HCT116 (cell line): Measurements from ENCODE around the gene WWOX. TPM values are rescaled to one million over a fixed set of nuclear protein-coding genes. Genes with fewer than 3 reads are reported as not detected.

ENCODE experiments used
- ATAC-seq: fragments of 200-7000 bp; cut with Tn5 transposase; 2 replicates; pipeline ENCODE4 v1.9.1; 2020; ENCODE audit warnings: mild to moderate bottlenecking, moderate library complexity
- BruUV-seq: library from RNA; stranded (reverse); fragments of 400-500 nt; replicated peaks from 2 replicates; lab custom pipeline; 2021; lab: Mats Ljungman, UMichigan
- CTCF ChIA-PET: fragments of 300-600 bp; sonication (Branson Sonifier 250); formaldehyde crosslinking; loops from one replicate; lab custom pipeline; 2021; ENCODE audit warnings: antibody characterized with exemption; lab: Charles Lee
- POLR2A ChIA-PET: fragments of 300-600, 350-600 bp; sonication (Branson Sonifier 250); formaldehyde crosslinking; loops from one replicate; lab custom pipeline; 2021; ENCODE audit warnings: antibody characterized with exemption; lab: Charles Lee
- RAD21 ChIA-PET, 2 experiments: fragments of 300-600 bp; sonication (Branson Sonifier 250); formaldehyde crosslinking; loops; one replicate each; lab custom pipeline; 2023; ENCODE audit warnings: low total read pairs in 2 of 2; ENCODE audit not compliant: uncharacterized antibody in 2 of 2, unreplicated experiment in 2 of 2, low non-redundant PET in 1 of 2; lab: Charles Lee
- DNase-seq: peaks from one replicate; pipeline ENCODE4 v3.0.0-alpha.2; 2010; ENCODE audit warnings: low read depth, low spot score
- H2AFZ ChIP-seq: fragments of 200-600 bp; shearing (Covaris generic), sonication (generic); 2 replicates; pipeline ENCODE4 v1.6.1; 2017; ENCODE audit warnings: low read depth, mixed run types, mixed read lengths, antibody characterized with exemption, low read length; ENCODE audit not compliant: poor library complexity, severe bottlenecking
- H3K27ac ChIP-seq: 2 replicates; pipeline ENCODE4 v1.5.1; 2012; ENCODE audit warnings: low read depth, low read length
- H3K27me3 ChIP-seq: fragments of 200-600 bp; sonication (generic); 2 replicates; pipeline ENCODE4 v1.6.1; 2016; ENCODE audit warnings: mixed run types, low read length, mixed read lengths; ENCODE audit not compliant: insufficient read depth
- H3K36me3 ChIP-seq, 2 experiments: fragments of 200-500 bp in 1 of 2; fragments of 200-600 bp in 1 of 2; sonication (Bioruptor generic) in 1 of 2; sonication (generic) in 1 of 2; 2 replicates each; pipeline versions ENCODE4 v1.5.1 to v1.6.1; 2014 to 2016; ENCODE audit warnings: low read length in 2 of 2, inconsistent platforms in 1 of 2, mixed read lengths in 1 of 2, mixed run types in 1 of 2; ENCODE audit not compliant: insufficient read depth in 2 of 2, control insufficient read depth in 1 of 2
- H3K4me1 ChIP-seq, 2 experiments: fragments of 200-600 bp in 1 of 2; sonication (generic) in 1 of 2; 2 replicates each; pipeline versions ENCODE4 v1.5.1 to v1.6.1; 2012 to 2017; ENCODE audit warnings: low read length in 2 of 2, inconsistent platforms in 1 of 2, mild to moderate bottlenecking in 1 of 2, mixed read lengths in 1 of 2, mixed run types in 1 of 2, moderate library complexity in 1 of 2; ENCODE audit not compliant: insufficient read depth in 2 of 2, control insufficient read depth in 1 of 2
- H3K4me2 ChIP-seq: fragments of 200-600 bp; sonication (generic); 2 replicates; pipeline ENCODE4 v1.6.1; 2017; ENCODE audit warnings: mixed run types, low read length, mixed read lengths
- H3K4me3 ChIP-seq, 2 experiments: fragments of 200-600 bp in 1 of 2; sonication (generic) in 1 of 2; replicated peaks in 1 of 2; 2 replicates each; pipeline ENCODE4 v1.5.1; 2011 to 2016; ENCODE audit warnings: low read length in 2 of 2, control low read depth in 1 of 2, low read depth in 1 of 2, mild to moderate bottlenecking in 1 of 2, mixed read lengths in 1 of 2, mixed run types in 1 of 2
- H3K79me2 ChIP-seq: fragments of 200-600 bp; sonication (generic); 2 replicates; pipeline ENCODE4 v1.6.1; 2017; ENCODE audit warnings: mild to moderate bottlenecking, mixed run types, low read length, moderate library complexity, mixed read lengths; ENCODE audit not compliant: insufficient read depth
- H3K9ac ChIP-seq: fragments of 200-600 bp; sonication (generic); 2 replicates; pipeline ENCODE4 v1.6.1; 2016; ENCODE audit warnings: low read length, mixed read lengths
- H3K9me2 ChIP-seq: fragments of 200-600 bp; sonication (generic), shearing (Covaris generic); 2 replicates; pipeline ENCODE4 v1.6.1; 2017; ENCODE audit warnings: mixed run types, mild to moderate bottlenecking, moderate library complexity; ENCODE audit not compliant: insufficient read depth
- H3K9me3 ChIP-seq, 2 experiments: fragments of 200-500 bp in 1 of 2; fragments of 200-600 bp in 1 of 2; sonication (Bioruptor generic) in 1 of 2; sonication (generic) in 1 of 2; 2 replicates each; pipeline ENCODE4 v1.6.1; 2014 to 2017; ENCODE audit warnings: low read length in 2 of 2, mixed read lengths in 2 of 2, inconsistent platforms in 1 of 2, low read depth in 1 of 2, mild to moderate bottlenecking in 1 of 2, mixed run types in 1 of 2, moderate library complexity in 1 of 2; ENCODE audit not compliant: control insufficient read depth in 1 of 2, insufficient read depth in 1 of 2
- H4K20me1 ChIP-seq: fragments of 200-600 bp; sonication (generic), shearing (Covaris generic); 2 replicates; pipeline ENCODE4 v1.6.1; 2017; ENCODE audit warnings: mixed run types, mild to moderate bottlenecking, moderate library complexity; ENCODE audit not compliant: insufficient read depth
- EGR1 ChIP-seq: IDR thresholded peaks from 2 replicates; pipeline ENCODE4 v1.6.1; 2012; ENCODE audit warnings: low read depth
- EZH2 ChIP-seq: fragments of 200-600 bp; sonication (generic); IDR thresholded peaks from 2 replicates; pipeline ENCODE4 v1.6.1; 2017; ENCODE audit warnings: antibody characterized with exemption, mixed run types
- EZH2phosphoT487 ChIP-seq: fragments of 200-600 bp; IDR thresholded peaks from 2 replicates; pipeline ENCODE4 v1.6.1; 2018; ENCODE audit warnings: antibody characterized with exemption, borderline replicate concordance
- JUND ChIP-seq: IDR thresholded peaks from 2 replicates; pipeline ENCODE4 v1.6.1; 2012
- POLR2A ChIP-seq: IDR thresholded peaks from 2 replicates; pipeline ENCODE4 v1.7.0; 2011; ENCODE audit warnings: borderline replicate concordance; ENCODE audit not compliant: insufficient read depth, insufficient read length; ENCODE audit errors: extremely low read depth
- POLR2AphosphoS5 ChIP-seq: IDR thresholded peaks from 2 replicates; pipeline ENCODE4 v1.6.1; 2011; ENCODE audit warnings: mild to moderate bottlenecking, low read depth, low read length, moderate library complexity
- SIN3A ChIP-seq: IDR thresholded peaks from 2 replicates; pipeline ENCODE4 v1.6.1; 2012; ENCODE audit warnings: low read depth
- SRF ChIP-seq: IDR thresholded peaks from 2 replicates; pipeline ENCODE4 v1.6.1; 2012; ENCODE audit warnings: low read depth
- TCF7L2 ChIP-seq: IDR thresholded peaks from 2 replicates; pipeline ENCODE4 v1.7.0; 2011; ENCODE audit warnings: borderline replicate concordance, inconsistent platforms; ENCODE audit not compliant: insufficient read depth, insufficient read length; ENCODE audit errors: extremely low read depth
- ZFX ChIP-seq: fragments of 450-650 bp; IDR thresholded peaks from 2 replicates; pipeline ENCODE4 v1.6.1; 2017
- ZNF274 ChIP-seq: fragments of 200-500 bp; sonication (Bioruptor generic); IDR thresholded peaks from 2 replicates; pipeline ENCODE4 v1.6.1; 2014; ENCODE audit warnings: mild to moderate bottlenecking, low read depth, low read length, inconsistent platforms
- intact Hi-C: fragments of 100-400 bp; cut with micrococcal nuclease; formaldehyde crosslinking; loops from 2 replicates; pipeline ENCODE4 v1.10.0; 2022
- total RNA-seq: library from RNA; stranded (reverse); gene quantifications from one replicate; pipeline ENCODE4 v1.2.1, GENCODE V29; 2021; ENCODE audit not compliant: unreplicated experiment
- TF ChIP-seq, protein P1 (sequence below): IDR thresholded peaks from 2 replicates; pipeline ENCODE4 v1.6.1; 2012; ENCODE audit warnings: low read depth
- TF ChIP-seq, protein P2 (sequence below), 3 experiments: fragments of 200-600 bp in 1 of 3; sonication (generic) in 1 of 3; IDR thresholded peaks in 2 of 3; conservative IDR thresholded peaks in 1 of 3; 2 replicates each; pipeline ENCODE4 v1.5.1; 2012 to 2017; ENCODE audit warnings: low read depth in 2 of 3, low read length in 2 of 3, antibody characterized with exemption in 1 of 3, borderline replicate concordance in 1 of 3, control low read depth in 1 of 3, mild to moderate bottlenecking in 1 of 3, mixed read lengths in 1 of 3, mixed run types in 1 of 3, moderate library complexity in 1 of 3; ENCODE audit not compliant: insufficient read depth in 1 of 3

WWOX gene
- total RNA-seq, 1 experiment from 2014 or later: 13.7 TPM

- CTCF ChIA-PET: no interaction called here
Observed at GRCh38 chr16:79069633-79070032, 970.2 kb downstream of the WWOX start.

More at GRCh38 chr16:79069633-79070032, 970.2 kb downstream of the WWOX start:
- peaks cover 11 to 13% of the 10 kb centered on the region in 2 experiments; a peak in 2 of 4 replicates for H3K9me3 ChIP-seq
- no peaks in the 10 kb centered on the region for H4K20me1 ChIP-seq
- ChIA-PET POLR2A (no interaction called here), RAD21 (no interaction called here)
- no peaks in the 10 kb centered on the region for H3K9me2 ChIP-seq
- H3K36me3 ChIP-seq: no peaks in the 10 kb centered on the region
- DNase-seq (no peak), ATAC-seq (no peak)
- intact Hi-C loops: no loop called here
- no peaks in the 10 kb centered on the region for H3K27me3 ChIP-seq
- H3K4me1 ChIP-seq: no peaks in the 10 kb centered on the region
- H3K4me2 ChIP-seq: no peak overlapping the region
- no TSS peak for BruUV-seq
- no peak overlapping the region for H2AFZ ChIP-seq
- no peak overlapping the region for H3K4me3 ChIP-seq
- no peak for TF ChIP-seq ZNF274
- no peak for TF ChIP-seq POLR2A
- no peak for TF ChIP-seq POLR2AphosphoS5
- no peak for TF ChIP-seq SRF
- TF ChIP-seq TCF7L2: no peak
- TF ChIP-seq, protein P1, sequence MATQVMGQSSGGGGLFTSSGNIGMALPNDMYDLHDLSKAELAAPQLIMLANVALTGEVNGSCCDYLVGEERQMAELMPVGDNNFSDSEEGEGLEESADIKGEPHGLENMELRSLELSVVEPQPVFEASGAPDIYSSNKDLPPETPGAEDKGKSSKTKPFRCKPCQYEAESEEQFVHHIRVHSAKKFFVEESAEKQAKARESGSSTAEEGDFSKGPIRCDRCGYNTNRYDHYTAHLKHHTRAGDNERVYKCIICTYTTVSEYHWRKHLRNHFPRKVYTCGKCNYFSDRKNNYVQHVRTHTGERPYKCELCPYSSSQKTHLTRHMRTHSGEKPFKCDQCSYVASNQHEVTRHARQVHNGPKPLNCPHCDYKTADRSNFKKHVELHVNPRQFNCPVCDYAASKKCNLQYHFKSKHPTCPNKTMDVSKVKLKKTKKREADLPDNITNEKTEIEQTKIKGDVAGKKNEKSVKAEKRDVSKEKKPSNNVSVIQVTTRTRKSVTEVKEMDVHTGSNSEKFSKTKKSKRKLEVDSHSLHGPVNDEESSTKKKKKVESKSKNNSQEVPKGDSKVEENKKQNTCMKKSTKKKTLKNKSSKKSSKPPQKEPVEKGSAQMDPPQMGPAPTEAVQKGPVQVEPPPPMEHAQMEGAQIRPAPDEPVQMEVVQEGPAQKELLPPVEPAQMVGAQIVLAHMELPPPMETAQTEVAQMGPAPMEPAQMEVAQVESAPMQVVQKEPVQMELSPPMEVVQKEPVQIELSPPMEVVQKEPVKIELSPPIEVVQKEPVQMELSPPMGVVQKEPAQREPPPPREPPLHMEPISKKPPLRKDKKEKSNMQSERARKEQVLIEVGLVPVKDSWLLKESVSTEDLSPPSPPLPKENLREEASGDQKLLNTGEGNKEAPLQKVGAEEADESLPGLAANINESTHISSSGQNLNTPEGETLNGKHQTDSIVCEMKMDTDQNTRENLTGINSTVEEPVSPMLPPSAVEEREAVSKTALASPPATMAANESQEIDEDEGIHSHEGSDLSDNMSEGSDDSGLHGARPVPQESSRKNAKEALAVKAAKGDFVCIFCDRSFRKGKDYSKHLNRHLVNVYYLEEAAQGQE: no peak
- no peak for TF ChIP-seq EGR1
- no peak for TF ChIP-seq EZH2phosphoT487
- no peak for TF ChIP-seq ZFX
- TF ChIP-seq SIN3A: no peak
- TF ChIP-seq, protein P2, sequence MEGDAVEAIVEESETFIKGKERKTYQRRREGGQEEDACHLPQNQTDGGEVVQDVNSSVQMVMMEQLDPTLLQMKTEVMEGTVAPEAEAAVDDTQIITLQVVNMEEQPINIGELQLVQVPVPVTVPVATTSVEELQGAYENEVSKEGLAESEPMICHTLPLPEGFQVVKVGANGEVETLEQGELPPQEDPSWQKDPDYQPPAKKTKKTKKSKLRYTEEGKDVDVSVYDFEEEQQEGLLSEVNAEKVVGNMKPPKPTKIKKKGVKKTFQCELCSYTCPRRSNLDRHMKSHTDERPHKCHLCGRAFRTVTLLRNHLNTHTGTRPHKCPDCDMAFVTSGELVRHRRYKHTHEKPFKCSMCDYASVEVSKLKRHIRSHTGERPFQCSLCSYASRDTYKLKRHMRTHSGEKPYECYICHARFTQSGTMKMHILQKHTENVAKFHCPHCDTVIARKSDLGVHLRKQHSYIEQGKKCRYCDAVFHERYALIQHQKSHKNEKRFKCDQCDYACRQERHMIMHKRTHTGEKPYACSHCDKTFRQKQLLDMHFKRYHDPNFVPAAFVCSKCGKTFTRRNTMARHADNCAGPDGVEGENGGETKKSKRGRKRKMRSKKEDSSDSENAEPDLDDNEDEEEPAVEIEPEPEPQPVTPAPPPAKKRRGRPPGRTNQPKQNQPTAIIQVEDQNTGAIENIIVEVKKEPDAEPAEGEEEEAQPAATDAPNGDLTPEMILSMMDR (IDR thresholded peaks at IDR 0.05 in 2 of 3, conservative IDR thresholded peaks at IDR 0.05 in 1 of 3; ENCODE audit: borderline replicate concordance in 1 of 3, insufficient read depth in 1 of 3, low read depth in 2 of 3, low read length in 2 of 3): no peak
- no peak for TF ChIP-seq EZH2
- no peak for TF ChIP-seq JUND
- H3K27ac ChIP-seq: no peak overlapping the region
- H3K9ac ChIP-seq: no peak overlapping the region
- no peaks in the 10 kb centered on the region for H3K79me2 ChIP-seq
